ENCODE results near the gene SYNPO.

SYNPO gene

GRCh38 chr5:150625831-150626746, 14.4 kb upstream of the SYNPO start:
- DNase-seq: no peak

DNA sequence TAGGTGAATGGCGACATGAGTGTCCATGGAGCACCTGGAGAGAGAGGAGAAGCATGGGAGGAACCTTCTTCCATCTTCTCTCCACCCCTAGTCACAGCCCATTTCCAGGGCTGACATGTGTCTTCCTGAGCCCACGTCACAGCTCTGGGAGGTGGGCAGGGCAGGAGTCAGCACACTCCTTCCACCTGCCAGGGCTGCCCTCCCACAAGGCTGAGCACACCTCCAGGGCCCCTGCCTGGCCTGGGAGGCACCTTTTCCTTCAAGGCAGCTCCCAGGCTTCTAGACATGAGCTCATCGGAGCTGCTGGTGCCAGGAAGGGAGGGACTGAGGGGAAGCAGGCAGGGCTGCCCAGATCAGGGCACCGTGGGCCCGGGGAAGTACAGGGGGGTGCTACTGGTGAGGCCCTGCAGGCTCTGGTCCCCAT, 13.6 kb upstream of the SYNPO start:
- no peak for DNase-seq

- DNase-seq: no peak
Measured at GRCh38 chr5:150627731-150628545, 12.5 kb upstream of the SYNPO start.

- no peak for DNase-seq
Measured at GRCh38 chr5:150628936-150629485, 11.4 kb upstream of the SYNPO start.

DNA sequence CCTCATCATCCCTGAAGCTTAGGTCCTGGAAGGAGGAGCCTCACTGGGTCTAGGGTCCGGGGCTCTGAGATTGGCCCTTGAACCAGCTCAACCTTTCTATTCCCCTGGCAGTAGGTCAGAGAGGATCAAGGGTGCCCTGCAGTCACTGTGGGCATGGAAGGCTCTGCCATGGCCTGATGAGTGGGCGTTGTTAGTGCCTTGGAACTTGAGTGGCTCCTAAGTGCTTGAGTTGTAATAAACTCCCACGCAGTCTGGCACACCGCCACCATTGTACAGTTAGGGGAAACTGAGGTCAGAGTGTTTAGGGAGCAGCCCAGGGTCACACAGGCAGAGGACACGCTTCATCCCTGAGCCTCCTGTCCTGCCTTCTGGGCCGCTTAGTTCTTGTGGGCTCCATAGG, 10.4 kb upstream of the SYNPO start:
- no peak for DNase-seq

GRCh38 chr5:150630461-150631325, 9.8 kb upstream of the SYNPO start:
- no peak for DNase-seq

DNA sequence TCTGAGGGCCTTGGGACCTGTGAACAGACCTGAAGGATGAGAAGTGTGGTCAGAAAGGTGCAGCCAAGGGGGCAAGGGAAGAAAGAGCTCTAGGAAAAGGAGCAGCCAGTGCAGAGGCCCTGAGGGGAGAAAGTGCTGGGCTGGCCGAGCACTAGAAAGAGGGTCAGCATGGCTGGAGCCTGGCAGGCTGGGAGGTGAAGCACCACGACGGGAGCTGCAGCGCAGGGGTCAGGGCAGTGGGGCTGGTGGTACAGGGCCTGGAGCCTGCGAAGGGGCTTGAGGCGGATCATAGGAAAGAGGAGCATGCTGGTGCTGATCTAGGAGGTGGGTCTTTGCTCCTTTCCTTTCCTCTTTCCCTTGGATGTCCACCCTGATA, 9.1 kb upstream of the SYNPO start:
- no peak for DNase-seq

DNA sequence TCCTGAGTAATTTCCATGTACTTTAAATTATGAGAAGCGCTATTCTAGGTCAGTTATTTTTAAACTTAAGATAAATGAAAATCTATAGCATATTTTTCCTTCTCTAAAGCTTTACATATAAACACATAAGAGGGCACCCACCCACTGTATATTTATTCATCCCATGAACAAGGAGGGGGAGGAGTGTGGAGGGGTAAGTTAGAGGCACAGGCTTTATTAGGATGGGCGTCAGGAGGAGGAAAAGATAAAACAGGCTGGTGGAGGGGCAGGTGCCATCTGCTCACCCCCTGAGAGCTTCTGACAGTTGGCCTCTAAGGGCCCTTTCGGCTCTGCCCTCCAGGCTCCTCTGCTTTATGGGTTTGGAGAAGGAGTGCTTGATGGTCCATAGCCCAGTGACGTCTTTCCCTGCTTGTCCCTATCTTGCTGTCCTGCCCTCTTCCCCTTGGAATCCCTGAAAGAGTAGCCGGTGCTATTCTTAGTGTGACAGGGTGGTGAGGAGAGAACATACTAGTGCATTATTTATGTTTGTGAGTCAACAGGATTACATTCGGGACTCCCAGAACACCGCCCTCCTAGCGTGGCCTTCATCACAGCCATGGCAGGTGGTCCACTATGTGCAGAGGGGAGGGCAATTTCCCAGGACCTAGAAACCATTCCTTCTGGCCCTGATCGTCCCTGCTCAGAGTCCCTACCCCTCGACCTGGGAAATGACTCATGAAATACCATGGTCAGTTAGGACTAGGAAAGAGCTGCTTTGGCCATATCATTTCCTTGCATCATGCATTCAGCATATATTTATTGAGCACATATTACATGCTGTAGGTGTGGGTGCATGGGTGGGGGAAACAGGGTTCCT, 7.9 kb upstream of the SYNPO start:
- no peak for DNase-seq

GRCh38 chr5:150633429-150633828, 7.0 kb upstream of the SYNPO start:
- DNase-seq: no peak

DNA sequence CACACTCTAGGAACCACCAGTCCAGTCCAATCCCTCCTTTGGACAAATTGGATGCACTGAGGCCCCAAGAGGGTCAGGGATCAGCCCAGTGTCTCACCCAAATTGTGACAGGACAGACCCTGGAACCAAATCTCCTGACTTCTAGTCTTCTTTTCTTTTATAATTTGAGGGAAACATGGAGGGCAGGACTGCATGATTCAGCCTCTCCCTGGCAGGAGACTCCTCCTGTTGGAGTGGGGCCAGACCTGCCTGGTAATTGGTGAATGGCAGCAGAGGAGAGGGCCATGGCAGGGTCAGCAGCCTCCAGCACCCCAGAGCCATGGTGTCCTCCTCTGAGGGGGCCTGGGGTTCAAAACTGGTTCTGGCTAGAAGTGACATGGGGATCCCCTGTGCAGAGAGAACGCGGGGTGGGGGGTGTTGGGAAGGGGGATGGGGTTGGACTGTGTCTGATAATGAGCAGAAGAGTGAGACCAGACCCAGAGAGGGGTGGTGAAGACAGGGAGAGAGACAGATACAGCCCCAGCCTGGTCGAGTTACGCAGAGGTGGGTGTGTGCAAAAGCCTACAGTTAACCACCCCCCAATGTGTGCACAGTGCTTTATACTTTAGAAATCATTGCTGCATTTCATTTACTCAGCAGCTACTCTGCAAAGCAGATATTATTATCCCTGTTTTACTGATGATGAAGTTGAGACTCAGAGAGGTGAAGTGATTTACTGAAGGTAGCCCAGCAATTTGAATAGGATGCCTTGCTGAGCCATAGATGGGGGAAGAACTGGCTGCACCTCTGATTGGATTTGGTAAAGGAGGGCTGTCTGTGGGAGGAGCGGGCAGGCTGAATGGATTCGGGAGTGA, 3.8 kb upstream of the SYNPO start:
- no peak for DNase-seq

- DNase-seq: no peak
Measured at GRCh38 chr5:150637245-150638052, 3.0 kb upstream of the SYNPO start.

DNA sequence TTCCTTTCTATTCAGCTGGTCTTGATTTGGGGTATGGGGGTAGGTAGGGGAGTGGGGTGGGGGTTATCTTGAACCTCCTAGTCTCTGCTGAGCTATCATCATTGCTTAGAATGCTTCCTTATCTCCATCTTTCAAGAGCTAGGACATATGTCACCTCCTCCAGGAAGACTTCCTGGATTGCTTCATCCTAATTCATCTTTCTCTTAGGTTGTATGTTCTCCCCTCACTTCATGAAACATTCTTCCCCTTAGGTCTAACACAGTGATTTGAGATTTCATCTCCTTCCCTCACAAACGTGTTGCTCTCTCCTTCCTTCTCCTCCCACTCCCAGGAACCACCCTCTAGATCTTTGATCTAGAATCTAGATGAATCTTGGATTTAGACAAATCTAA, 2.4 kb upstream of the SYNPO start:
- DNase-seq: no peak

DNA sequence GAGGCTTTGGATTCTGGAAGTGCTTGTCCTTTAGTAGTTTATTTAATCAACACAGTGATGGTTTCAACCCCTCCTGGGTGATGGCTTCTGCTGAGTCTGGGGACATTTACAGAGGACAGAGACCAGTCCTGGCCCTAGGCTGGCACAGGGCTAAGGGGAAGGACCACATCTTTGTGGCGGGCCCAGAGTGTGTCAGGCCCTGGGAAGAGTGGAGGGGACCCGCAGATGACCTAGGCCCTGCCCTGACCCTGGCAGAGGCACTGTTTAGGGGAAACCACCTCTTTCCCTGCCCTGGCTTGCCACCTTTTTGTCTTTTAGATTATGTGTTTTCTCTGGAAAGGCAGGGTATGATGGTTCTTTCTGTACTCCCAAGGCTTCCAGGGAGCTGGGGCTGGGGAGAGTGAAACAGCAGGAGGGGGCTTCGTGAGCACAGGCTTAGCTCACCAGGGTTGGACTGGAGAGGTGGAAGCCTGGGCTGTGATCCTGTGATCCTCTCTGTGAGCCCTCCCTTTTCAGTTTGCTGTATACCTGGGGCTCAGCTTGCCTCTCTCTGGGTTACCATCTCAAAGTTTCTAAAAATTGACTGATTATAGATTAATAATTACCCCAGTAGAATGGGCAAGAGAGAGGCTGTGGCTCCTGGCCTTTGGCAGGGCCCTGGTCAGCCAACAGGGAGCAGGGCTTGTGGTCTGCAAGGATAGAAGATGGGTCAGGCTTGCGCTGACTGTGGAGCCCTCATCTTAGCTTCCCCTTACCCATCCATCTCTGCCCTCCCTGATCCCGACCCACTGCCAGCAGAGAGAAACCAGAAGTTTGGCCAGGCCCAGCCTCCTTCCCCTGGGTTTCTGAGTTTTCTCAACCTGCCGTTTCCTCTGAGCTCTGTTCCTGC, 1.7 kb upstream of the SYNPO start:
- DNase-seq: no peak

- no peak for DNase-seq
Measured at GRCh38 chr5:150639377-150639692, 1.1 kb upstream of the SYNPO start.

- DNase-seq: no peak
Measured at GRCh38 chr5:150639751-150640150, 709 bp upstream of the SYNPO start.

DNA sequence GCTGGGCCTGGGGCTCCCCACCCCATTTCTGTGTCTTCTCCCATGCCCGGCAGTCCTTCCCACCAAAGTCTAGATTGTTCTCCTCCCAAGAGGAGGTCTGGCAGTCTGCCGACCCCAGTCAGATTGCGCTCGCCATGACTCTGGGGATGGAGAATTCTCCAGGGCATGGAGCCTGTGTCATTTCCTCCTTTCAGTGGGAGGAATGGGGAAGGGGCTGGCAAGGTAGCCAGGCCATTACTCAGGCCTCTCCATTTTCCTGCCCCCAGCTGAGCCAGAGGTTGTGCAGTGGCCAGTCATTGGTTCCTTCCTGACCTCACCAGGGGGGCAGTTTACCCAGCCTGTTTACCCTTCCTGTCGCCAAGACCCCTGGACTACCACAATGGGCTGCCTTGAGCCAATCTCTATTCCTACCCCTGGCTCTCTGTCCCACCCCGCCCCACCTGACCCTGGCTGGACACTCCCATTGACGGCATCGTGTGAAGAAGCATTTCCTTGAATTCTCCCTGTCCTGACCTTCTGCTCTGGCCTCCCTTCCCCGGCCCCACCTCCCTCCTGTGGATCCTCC, 628 bp downstream of the SYNPO start:
- DNase-seq: no peak

GRCh38 chr5:150641824-150642566, 1.5 kb downstream of the SYNPO start:
- DNase-seq: no peak

DNA sequence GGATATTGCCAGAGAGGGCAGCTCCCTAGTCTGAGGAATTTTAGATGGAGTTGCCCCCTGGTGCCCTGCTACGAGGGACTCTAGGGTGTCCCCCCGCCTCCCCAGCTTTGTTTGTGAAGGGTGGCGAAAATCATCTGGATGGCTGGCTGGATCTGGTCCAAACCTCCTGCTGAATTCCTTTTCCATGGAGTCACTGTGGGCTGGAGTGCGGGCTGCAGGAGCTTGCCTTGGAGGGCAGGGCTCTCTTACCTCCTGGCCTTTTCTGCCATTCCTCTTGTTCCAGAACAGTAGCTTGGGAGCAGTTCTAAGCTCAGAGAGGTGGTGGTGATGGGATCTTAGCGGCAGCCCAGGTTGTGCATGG, 2.1 kb downstream of the SYNPO start:
- no peak for DNase-seq

All from activated CD4-positive, alpha-beta T cell treated with anti-CD3 and anti-CD28 coated beads, Interleukin-2, amount 50 U/mL, for 48 hours (primary cell).